Stimulated activated CD4-positive, alpha-beta T cell treated with anti-CD3 and anti-CD28 coated beads, Interleukin-15, amount 100 ng/mL, for 48 hours (primary cell): ENCODE measurements around the gene PROCA1.
"Not testable (repeated sequence)": the region's sequence is repeated elsewhere in the genome, so short reads cannot be mapped to it uniquely, and the experiment has no call there.

ENCODE experiments used
- DNase-seq, 2 donors: peaks; one replicate each; pipeline ENCODE4 v3.0.0-alpha.2; 2020; ENCODE audit warnings: low read depth in 2 of 2

The PROCA1 gene

GRCh38 chr17:28725660-28726225 is 14.1 kb upstream of the PROCA1 start:
- peak in 1 of 2 donors; percentile 50 for DNase-seq

- peak in 1 of 2 donors; percentile 19 for DNase-seq
Observed at GRCh38 chr17:28725166-28725659, 13.5 kb upstream of the PROCA1 start.

GRCh38 chr17:28724500-28725165 is 12.9 kb upstream of the PROCA1 start:
- DNase-seq = no peak

- DNase-seq = not testable (repeated sequence)
Observed at GRCh38 chr17:28723836-28724499, 12.3 kb upstream of the PROCA1 start.

GRCh38 chr17:28723159-28723835 is 11.6 kb upstream of the PROCA1 start:
- no peak for DNase-seq

- no peak for DNase-seq
Observed at GRCh38 chr17:28722417-28723158, 10.9 kb upstream of the PROCA1 start.

- not testable (repeated sequence) for DNase-seq
Observed at GRCh38 chr17:28720997-28721329, 9.3 kb upstream of the PROCA1 start.

- DNase-seq = peak in 1 of 2 donors; percentile 31
Observed at GRCh38 chr17:28720247-28720996, 8.7 kb upstream of the PROCA1 start.

- no peak for DNase-seq
Observed at GRCh38 chr17:28719021-28719433, 7.3 kb upstream of the PROCA1 start.

- DNase-seq = no peak
Observed at GRCh38 chr17:28718333-28719020, 6.8 kb upstream of the PROCA1 start.

- no peak for DNase-seq
Observed at GRCh38 chr17:28717578-28718332, 6.1 kb upstream of the PROCA1 start, which contains the start of gene RAB34. TSS of gene RAB34 (minus strand) at chr17:28717868. CDS start at chr17:28717266, 602 bp downstream.

GRCh38 chr17:28716740-28717577 is 5.3 kb upstream of the PROCA1 start:
- DNase-seq = no peak

- DNase-seq = no peak
Observed at GRCh38 chr17:28715217-28715616, 3.5 kb upstream of the PROCA1 start.

GRCh38 chr17:28714281-28714680 is 2.6 kb upstream of the PROCA1 start:
- DNase-seq = no peak

GRCh38 chr17:28712705-28713415 is 1.2 kb upstream of the PROCA1 start:
- DNase-seq = no peak

GRCh38 chr17:28712032-28712704 is 480 bp upstream of the PROCA1 start:
- DNase-seq = peak in 1 of 2 donors; percentile 57
